Large intestine (tissue), 3 donors: Measurements from ENCODE around the gene KLHL14. TPM values are rescaled to one million over a fixed set of nuclear protein-coding genes. Genes with fewer than 3 reads are reported as not detected.

Experiments
- DNase-seq, 2 donors: peaks; one replicate each; pipeline versions ENCODE4 v3.0.0 to v3.0.0-alpha.2; 2013
- H3K27ac ChIP-seq: one replicate; pipeline ENCODE4 v1.5.1; 2013; ENCODE audit warnings: low read length
- H3K27me3 ChIP-seq: 2 replicates; pipeline ENCODE4 v1.6.1; 2013; ENCODE audit warnings: low read length; ENCODE audit not compliant: control insufficient read depth, insufficient read depth
- H3K36me3 ChIP-seq: 2 replicates; pipeline ENCODE4 v1.6.1; 2013; ENCODE audit warnings: low read length; ENCODE audit not compliant: control insufficient read depth, insufficient read depth
- H3K4me1 ChIP-seq: one replicate; pipeline ENCODE4 v1.6.1; 2013; ENCODE audit warnings: low read length; ENCODE audit not compliant: control insufficient read depth, insufficient read depth
- H3K4me3 ChIP-seq: one replicate; pipeline ENCODE4 v1.5.1; 2013; ENCODE audit warnings: low read length
- H3K9me3 ChIP-seq: one replicate; pipeline ENCODE4 v1.6.1; 2013; ENCODE audit warnings: mild to moderate bottlenecking, low read depth, low read length, moderate library complexity; ENCODE audit not compliant: control insufficient read depth
- WGBS: methylation state at CpG from one replicate; pipeline ENCODE4 v1.1.5; 2013; ENCODE audit warnings: low lambda C conversion rate; ENCODE audit not compliant: insufficient coverage; 5-methylcytosine and 5-hydroxymethylcytosine counted together
- polyA plus RNA-seq: library from polyadenylated mRNA; unstranded; fragments of 120-200 nt; gene quantifications from one replicate; pipeline ENCODE4 v1.2.1, GENCODE V29; 2013

Gene KLHL14
- polyA plus RNA-seq, 1 donor = 0.39 TPM

DNA sequence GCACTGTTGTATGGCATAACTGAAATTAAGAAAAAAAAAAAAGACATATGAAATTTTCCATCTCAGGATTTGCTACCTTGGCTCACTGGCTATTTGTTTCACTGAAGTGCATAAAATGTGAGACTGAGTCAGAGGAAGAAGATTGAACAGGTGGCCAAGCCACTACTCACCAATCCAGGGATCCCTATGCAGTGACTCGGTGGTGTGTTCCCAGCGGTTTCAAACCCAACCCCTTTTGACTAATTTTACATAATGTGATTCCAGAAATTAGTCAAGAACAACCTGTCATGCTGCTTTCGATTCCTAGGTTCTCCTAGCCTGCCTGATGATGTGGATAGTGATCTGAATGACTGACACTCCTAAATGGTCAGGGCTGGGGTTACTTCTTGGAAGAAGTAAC, 77.3 kb downstream of the KLHL14 start:
- H3K27ac ChIP-seq = no peak overlapping the region
- H3K27me3 ChIP-seq = no peaks in the 10 kb centered on the region
- H3K4me1 ChIP-seq = no peaks in the 10 kb centered on the region
- H3K9me3 ChIP-seq = no peaks in the 10 kb centered on the region
- no peak for DNase-seq
- no peak overlapping the region for H3K4me3 ChIP-seq
- WGBS = no CpG with 5 or more reads among the region's 3 CpGs
- H3K36me3 ChIP-seq = no peaks in the 10 kb centered on the region

DNA sequence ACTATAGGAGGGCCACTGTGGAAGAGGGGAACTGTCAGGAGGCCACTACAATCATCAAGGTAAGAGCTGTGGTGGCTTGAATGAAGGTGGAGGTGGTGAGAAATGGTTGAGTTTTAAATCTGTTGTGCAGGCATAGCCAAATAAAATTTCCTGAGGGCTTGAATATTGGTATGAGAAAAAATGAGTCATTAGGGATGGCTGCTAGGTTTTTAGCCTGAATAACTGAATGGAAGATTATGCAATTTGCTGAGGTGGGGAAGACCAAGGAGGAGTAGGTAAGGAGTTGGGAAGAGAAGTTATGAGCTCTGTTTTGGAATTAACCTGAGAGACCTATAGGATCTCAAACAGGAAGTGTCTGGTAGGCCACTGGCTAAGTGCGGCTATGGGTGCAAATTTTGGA, 84.0 kb downstream of the KLHL14 start:
- H3K27me3 ChIP-seq = no peaks in the 10 kb centered on the region
- H3K4me1 ChIP-seq = no peaks in the 10 kb centered on the region
- no peak overlapping the region for H3K4me3 ChIP-seq
- H3K9me3 ChIP-seq = no peaks in the 10 kb centered on the region
- 100% methylated on average over 1 of the region's 1 CpG for WGBS
- DNase-seq = no peak
- H3K27ac ChIP-seq = no peak overlapping the region
- H3K36me3 ChIP-seq = no peaks in the 10 kb centered on the region

DNA sequence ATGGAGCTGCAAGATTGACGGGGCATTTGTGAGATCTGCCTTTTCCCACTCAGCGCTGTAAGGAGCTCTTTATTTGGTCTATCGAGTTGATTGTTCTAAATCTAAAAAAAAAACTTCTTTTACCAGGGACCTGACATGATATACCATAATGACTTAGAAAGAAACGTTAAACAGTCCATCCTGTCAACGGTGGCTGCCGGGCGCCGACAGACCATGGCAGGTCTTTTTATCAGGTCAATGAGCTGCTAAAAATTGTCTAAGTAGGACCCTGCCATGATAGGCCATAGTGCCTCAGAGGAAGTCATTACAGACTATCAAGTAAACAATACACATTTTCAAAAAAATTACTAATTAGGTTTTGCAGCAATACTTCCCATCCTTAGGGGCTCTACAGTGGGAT, 87.9 kb downstream of the KLHL14 start:
- no peaks in the 10 kb centered on the region for H3K9me3 ChIP-seq
- H3K4me1 ChIP-seq = no peaks in the 10 kb centered on the region
- 100% methylated on average over 2 of the region's 8 CpGs for WGBS
- DNase-seq = no peak
- H3K4me3 ChIP-seq = no peak overlapping the region
- no peaks in the 10 kb centered on the region for H3K27me3 ChIP-seq
- H3K36me3 ChIP-seq = no peaks in the 10 kb centered on the region
- no peak overlapping the region for H3K27ac ChIP-seq

DNA sequence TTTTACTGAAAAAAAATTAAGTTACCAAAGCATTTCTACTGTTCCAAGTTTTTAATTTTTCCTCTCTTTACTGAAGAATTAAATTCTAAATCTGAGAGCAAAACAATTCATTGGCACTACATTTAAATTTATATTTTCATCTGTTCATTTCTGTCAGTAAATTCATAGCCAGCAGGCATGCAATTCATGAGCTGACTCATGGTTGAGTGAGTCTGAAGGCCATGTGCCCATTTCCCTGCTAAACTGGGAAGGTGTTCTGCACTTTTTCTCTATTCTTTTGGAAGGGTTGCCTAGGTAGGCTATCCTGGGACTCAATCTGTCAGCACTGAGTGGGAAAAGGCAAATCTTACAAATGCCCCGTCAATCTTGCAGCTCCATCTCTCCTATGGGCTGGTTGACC, 88.7 kb downstream of the KLHL14 start:
- Histone ChIP-seq H3K9me3 (no peaks in the 10 kb centered on the region), H3K4me3 (no peak overlapping the region), H3K27ac (no peak overlapping the region), H3K27me3 (no peaks in the 10 kb centered on the region), H3K36me3 (no peaks in the 10 kb centered on the region), H3K4me1 (no peaks in the 10 kb centered on the region)
- no peak for DNase-seq
- WGBS = no CpG with 5 or more reads among the region's 1 CpG

DNA sequence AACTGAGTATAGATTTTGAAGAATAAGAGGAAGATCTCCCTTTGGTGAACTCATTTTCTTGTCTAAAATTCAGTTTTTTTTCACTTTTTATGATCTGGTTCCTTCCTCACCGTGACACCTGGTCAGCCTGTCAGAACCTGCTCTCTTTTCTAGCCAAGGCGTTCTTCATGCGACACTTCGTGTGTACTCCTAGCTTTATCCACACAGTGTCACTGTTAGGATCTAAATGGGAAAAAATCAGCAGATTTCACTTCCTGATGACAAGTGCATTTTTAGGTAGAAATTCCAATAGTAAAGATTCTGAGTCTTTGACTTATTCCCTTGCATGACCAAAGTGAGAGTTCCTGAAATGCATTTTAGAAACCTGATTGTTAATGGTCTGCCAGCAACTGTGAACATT, 89.8 kb downstream of the KLHL14 start:
- H3K4me1 ChIP-seq = no peaks in the 10 kb centered on the region
- no peaks in the 10 kb centered on the region for H3K27me3 ChIP-seq
- no peaks in the 10 kb centered on the region for H3K36me3 ChIP-seq
- 57% methylated on average over 1 of the region's 4 CpGs for WGBS
- no peak overlapping the region for H3K27ac ChIP-seq
- H3K4me3 ChIP-seq = no peak overlapping the region
- H3K9me3 ChIP-seq = no peaks in the 10 kb centered on the region
- no peak for DNase-seq

DNA sequence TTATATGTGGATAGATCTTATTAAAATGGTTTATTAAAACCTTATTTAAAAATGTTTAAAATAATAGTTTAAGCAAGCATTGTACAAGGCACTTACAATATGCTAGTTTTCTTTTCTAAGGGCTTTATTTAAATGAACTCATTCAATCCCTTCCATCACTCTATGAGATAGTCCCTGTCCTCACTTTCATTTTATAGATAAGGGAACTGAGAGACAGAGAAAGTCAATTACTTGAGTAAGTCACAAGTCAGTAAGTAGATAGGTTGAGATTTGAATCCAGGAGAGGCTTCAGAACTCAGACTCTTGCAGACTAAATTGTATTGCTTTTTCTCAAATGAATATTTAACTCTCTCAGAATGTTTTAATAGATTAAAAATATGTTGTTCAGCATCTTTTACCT, 95.2 kb downstream of the KLHL14 start:
- Histone ChIP-seq H3K9me3 (no peaks in the 10 kb centered on the region), H3K27me3 (no peaks in the 10 kb centered on the region), H3K4me1 (no peaks in the 10 kb centered on the region), H3K36me3 (no peaks in the 10 kb centered on the region), H3K27ac (no peak overlapping the region), H3K4me3 (no peak overlapping the region)
- DNase-seq = no peak

DNA sequence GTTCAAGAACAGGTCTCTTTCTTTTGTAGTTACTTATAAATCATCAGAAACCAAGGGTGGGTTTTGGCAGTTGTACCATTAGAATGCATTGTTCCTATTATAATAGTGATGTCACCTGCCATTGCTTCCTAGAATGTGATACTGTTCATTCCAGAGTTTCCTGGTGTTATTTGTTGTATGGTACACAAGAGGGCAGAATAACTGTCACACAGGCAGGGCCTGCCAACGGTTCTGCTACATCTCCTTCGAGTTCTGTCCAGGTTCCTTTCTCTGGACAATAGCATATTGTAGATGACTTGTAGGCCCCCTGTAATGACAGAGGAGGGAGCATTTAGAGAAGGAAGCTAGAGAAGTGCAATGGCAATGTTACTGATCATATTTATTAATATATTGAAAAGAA, 98.3 kb downstream of the KLHL14 start:
- Histone ChIP-seq H3K9me3 (no peaks in the 10 kb centered on the region), H3K4me1 (no peaks in the 10 kb centered on the region), H3K4me3 (no peak overlapping the region), H3K36me3 (no peaks in the 10 kb centered on the region), H3K27me3 (no peaks in the 10 kb centered on the region), H3K27ac (no peak overlapping the region)
- DNase-seq = no peak
- WGBS = no CpG with 5 or more reads among the region's 2 CpGs

DNA sequence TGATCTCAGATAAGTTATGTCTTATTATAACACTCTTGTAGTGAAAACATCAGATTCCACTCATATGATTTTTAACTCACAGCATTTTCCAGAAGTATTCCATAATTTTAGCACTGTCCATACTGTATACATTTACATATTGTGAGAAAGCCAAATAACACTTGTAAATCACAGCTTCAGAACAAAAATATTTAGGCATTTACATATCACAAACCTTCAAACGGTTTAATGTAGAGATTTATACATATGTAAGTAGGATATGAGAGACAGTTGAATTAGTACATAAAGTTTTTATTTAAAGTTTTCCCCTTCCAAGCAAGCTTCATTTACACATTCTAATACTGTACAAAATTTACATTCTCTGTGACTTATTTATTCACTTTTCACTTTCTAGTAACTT, 100.4 kb downstream of the KLHL14 start:
- WGBS = 86% methylated on average over 1 of the region's 1 CpG

DNA sequence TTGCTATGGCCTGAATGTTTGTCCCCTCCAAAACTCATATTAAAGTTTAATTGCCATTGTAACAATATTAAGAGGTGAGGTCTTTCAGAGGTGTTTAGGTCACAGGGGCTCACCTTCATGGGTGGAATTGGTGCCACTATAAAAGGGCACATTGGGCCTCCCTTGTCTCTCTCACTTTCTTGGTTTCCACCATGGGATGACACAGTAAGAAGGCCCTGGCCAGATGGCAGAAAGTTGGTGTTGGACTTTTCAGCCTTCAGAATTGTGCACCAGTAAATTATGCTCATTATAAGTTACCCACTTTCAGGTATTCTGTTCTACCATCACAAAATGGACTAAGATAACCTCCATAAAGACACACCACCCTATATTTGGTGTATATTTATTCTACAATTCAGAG, 102.1 kb downstream of the KLHL14 start:
- H3K4me3 ChIP-seq = no peak overlapping the region
- H3K9me3 ChIP-seq = no peaks in the 10 kb centered on the region
- H3K36me3 ChIP-seq = no peaks in the 10 kb centered on the region
- H3K4me1 ChIP-seq = no peaks in the 10 kb centered on the region
- no peak for DNase-seq
- H3K27ac ChIP-seq = no peak overlapping the region
- no peaks in the 10 kb centered on the region for H3K27me3 ChIP-seq

More for the DNA sequence above, 100.4 kb downstream of the KLHL14 start:
- H3K4me1 ChIP-seq = no peaks in the 10 kb centered on the region
- DNase-seq = no peak
- no peaks in the 10 kb centered on the region for H3K27me3 ChIP-seq
- no peak overlapping the region for H3K27ac ChIP-seq
- H3K4me3 ChIP-seq = no peak overlapping the region
- no peaks in the 10 kb centered on the region for H3K9me3 ChIP-seq
- H3K36me3 ChIP-seq = no peaks in the 10 kb centered on the region

DNA sequence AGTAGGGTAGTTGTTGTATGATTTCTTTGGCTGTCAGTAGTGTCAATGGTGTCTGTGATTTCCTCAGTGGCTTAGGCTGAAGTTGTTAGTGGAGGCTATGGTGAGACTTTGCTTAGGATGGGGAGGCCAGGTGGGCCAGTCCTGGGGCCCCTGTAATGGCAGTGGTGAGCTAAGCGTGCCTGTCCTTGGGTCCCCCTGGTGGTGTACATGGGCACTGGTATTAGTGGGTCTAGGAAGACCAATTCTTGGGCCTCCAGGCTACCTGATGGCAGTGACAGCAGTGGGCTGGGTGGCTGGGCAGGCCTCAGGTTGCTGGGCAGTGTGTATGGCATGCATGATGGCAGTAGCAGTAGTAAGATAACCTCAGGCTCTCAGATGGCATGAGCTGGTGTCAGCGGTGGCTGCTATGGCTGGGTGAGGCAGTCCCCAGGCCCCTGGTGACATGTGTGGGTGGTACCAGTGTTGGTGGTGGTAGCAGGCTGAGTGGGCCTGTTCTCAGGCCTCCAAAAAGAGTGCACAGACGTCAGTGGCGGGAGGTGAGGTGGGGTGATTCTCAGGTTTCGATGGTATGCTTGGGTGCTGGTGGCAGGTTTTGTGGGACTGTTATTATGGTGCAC, 103.2 kb downstream of the KLHL14 start:
- Histone ChIP-seq H3K9me3 (no peaks in the 10 kb centered on the region), H3K4me3 (no peak overlapping the region), H3K36me3 (no peaks in the 10 kb centered on the region), H3K27me3 (no peaks in the 10 kb centered on the region), H3K4me1 (no peaks in the 10 kb centered on the region), H3K27ac (no peak overlapping the region)
- WGBS = no CpG with 5 or more reads among the region's 5 CpGs
- no peak for DNase-seq

DNA sequence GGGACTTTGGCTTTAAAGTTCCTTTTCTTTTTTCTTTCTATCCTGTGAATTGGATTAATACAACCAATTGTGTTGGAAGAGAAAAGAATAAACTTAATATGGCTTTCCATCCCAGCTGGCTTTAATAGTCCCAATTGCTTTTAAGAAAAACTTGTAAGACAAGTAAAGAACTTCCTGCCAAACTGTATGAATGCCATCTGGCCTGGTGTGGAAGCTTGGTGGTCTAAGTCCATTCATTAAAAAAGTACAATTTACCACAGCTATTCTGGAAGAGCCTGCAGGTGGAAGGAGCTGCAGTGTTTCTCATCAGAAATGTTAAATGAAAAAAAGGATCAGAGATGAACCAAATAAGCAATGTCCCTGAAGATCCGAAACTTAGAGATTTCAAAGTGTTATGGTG, 103.9 kb downstream of the KLHL14 start:
- no peaks in the 10 kb centered on the region for H3K27me3 ChIP-seq
- 92% methylated on average over 1 of the region's 1 CpG for WGBS
- no peak overlapping the region for H3K27ac ChIP-seq
- H3K4me3 ChIP-seq = no peak overlapping the region
- no peaks in the 10 kb centered on the region for H3K36me3 ChIP-seq
- H3K4me1 ChIP-seq = no peaks in the 10 kb centered on the region
- no peak for DNase-seq
- no peaks in the 10 kb centered on the region for H3K9me3 ChIP-seq
